ENCODE data around the gene DDX3Y.
A peak's percentile ranks its signal among the peaks of the same experiment; 100 is the strongest.

The DDX3Y gene

GRCh38 chrY:12904618-12905516 is at the start of gene DDX3Y:
Gene DDX3Y, plus strand, starts transcription at chrY:12904868. Its CDS starts 69 bp downstream, at chrY:12904937.
- Histone ChIP-seq H3K27me3 (ENCODE audit: insufficient read depth, low read length) (no peaks in the 10 kb centered on the region), H3K4me3 (ENCODE audit: low read depth, low read length, poor library complexity, severe bottlenecking) (peak within 1 kb of the TSS; percentile 100), H3K9ac (ENCODE audit: low read length) (peak within 1 kb of the TSS; percentile 99), H3K4me1 (ENCODE audit: insufficient read depth, low read length, severe bottlenecking) (peaks cover 19% of the 10 kb centered on the region), H3K9me3 (ENCODE audit: low read length) (no peaks in the 10 kb centered on the region), H3K4me2 (ENCODE audit: low read length) (peak within 1 kb of the TSS; percentile 78), H3K36me3 (ENCODE audit: insufficient read depth, low read length) (peaks cover 26% of the 10 kb centered on the region), H3K27ac (ENCODE audit: low read depth, low read length, poor library complexity, severe bottlenecking) (peak within 1 kb of the TSS; percentile 95), H3K79me2 (ENCODE audit: insufficient read depth, low read length) (peaks cover 43% of the 10 kb centered on the region), H4K20me1 (ENCODE audit: insufficient read depth, low read length) (no peaks in the 10 kb centered on the region), H2AFZ (ENCODE audit: low read length) (peak within 1 kb of the TSS; percentile 100; the same call in 1 of the 2 replicates), H3F3A (ENCODE audit: insufficient read depth, low read length) (no peaks in the 10 kb centered on the region), H3K9me2 (ENCODE audit: low read depth, low read length) (no peaks in the 10 kb centered on the region)
- TF ChIP-seq, protein P1, sequence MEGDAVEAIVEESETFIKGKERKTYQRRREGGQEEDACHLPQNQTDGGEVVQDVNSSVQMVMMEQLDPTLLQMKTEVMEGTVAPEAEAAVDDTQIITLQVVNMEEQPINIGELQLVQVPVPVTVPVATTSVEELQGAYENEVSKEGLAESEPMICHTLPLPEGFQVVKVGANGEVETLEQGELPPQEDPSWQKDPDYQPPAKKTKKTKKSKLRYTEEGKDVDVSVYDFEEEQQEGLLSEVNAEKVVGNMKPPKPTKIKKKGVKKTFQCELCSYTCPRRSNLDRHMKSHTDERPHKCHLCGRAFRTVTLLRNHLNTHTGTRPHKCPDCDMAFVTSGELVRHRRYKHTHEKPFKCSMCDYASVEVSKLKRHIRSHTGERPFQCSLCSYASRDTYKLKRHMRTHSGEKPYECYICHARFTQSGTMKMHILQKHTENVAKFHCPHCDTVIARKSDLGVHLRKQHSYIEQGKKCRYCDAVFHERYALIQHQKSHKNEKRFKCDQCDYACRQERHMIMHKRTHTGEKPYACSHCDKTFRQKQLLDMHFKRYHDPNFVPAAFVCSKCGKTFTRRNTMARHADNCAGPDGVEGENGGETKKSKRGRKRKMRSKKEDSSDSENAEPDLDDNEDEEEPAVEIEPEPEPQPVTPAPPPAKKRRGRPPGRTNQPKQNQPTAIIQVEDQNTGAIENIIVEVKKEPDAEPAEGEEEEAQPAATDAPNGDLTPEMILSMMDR (IDR thresholded peaks at IDR 0.05; ENCODE audit: low read length) = no peak
- no peak for TF ChIP-seq EZH2 (IDR thresholded peaks at IDR 0.05; ENCODE audit: borderline replicate concordance, low read length)

GRCh38 chrY:12855791-12856275 is 48.8 kb upstream of the DDX3Y start:
- H3K9ac ChIP-seq (ENCODE audit: low read length) = no peak overlapping the region
- H3K79me2 ChIP-seq (ENCODE audit: insufficient read depth, low read length) = no peaks in the 10 kb centered on the region
- H3K27ac ChIP-seq (ENCODE audit: low read depth, low read length, poor library complexity, severe bottlenecking) = no peak overlapping the region
- H3K4me1 ChIP-seq (ENCODE audit: insufficient read depth, low read length, severe bottlenecking) = no peaks in the 10 kb centered on the region
- no peak overlapping the region for H3K4me3 ChIP-seq (ENCODE audit: low read depth, low read length, poor library complexity, severe bottlenecking)
- no peaks in the 10 kb centered on the region for H3K27me3 ChIP-seq (ENCODE audit: insufficient read depth, low read length)
- no peaks in the 10 kb centered on the region for H3K9me2 ChIP-seq (ENCODE audit: low read depth, low read length)
- H2AFZ ChIP-seq (ENCODE audit: low read length) = no peak overlapping the region
- no peak for TF ChIP-seq EZH2 (IDR thresholded peaks at IDR 0.05; ENCODE audit: borderline replicate concordance, low read length)
- TF ChIP-seq, protein P1 (IDR thresholded peaks at IDR 0.05; ENCODE audit: low read length) = no peak
- peaks cover 9% of the 10 kb centered on the region; the same call in 1 of the 2 replicates for H3K36me3 ChIP-seq (ENCODE audit: insufficient read depth, low read length)
- H3F3A ChIP-seq (ENCODE audit: insufficient read depth, low read length) = no peaks in the 10 kb centered on the region
- H3K9me3 ChIP-seq (ENCODE audit: low read length) = no peaks in the 10 kb centered on the region
- no peak overlapping the region for H3K4me2 ChIP-seq (ENCODE audit: low read length)
- no peaks in the 10 kb centered on the region for H4K20me1 ChIP-seq (ENCODE audit: insufficient read depth, low read length)

DNA sequence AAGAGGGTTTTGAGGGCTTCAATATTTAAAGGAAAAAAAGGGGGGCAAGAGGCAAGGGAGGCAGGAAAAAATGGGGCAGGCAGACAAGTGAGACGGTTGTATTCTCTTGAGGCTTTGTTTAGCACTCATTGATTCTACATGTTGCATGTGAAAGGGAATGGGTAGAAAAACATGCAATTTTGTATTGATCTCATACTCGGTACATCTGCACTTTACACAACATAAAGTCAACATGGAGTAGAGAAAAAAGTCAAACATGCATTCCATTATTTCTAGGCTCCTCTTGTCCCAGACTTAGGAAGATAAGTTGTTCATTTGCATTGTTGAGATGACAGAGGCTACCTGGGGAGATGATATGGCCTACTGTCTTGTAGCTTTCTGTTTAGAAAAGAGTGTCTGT is 36.7 kb upstream of the DDX3Y start:
- TF ChIP-seq, protein P1 (IDR thresholded peaks at IDR 0.05; ENCODE audit: low read length) = no peak
- TF ChIP-seq EZH2 (IDR thresholded peaks at IDR 0.05; ENCODE audit: borderline replicate concordance, low read length) = no peak
- H3K36me3 ChIP-seq (ENCODE audit: insufficient read depth, low read length) = no peaks in the 10 kb centered on the region
- H3K27me3 ChIP-seq (ENCODE audit: insufficient read depth, low read length) = no peaks in the 10 kb centered on the region
- H3K9me3 ChIP-seq (ENCODE audit: low read length) = no peaks in the 10 kb centered on the region
- H3K4me3 ChIP-seq (ENCODE audit: low read depth, low read length, poor library complexity, severe bottlenecking) = no peak overlapping the region
- H3K9ac ChIP-seq (ENCODE audit: low read length) = no peak overlapping the region
- no peak overlapping the region for H3K27ac ChIP-seq (ENCODE audit: low read depth, low read length, poor library complexity, severe bottlenecking)
- H3K4me1 ChIP-seq (ENCODE audit: insufficient read depth, low read length, severe bottlenecking) = no peaks in the 10 kb centered on the region
- no peak overlapping the region for H3K4me2 ChIP-seq (ENCODE audit: low read length)
- H3F3A ChIP-seq (ENCODE audit: insufficient read depth, low read length) = no peaks in the 10 kb centered on the region
- no peaks in the 10 kb centered on the region for H3K79me2 ChIP-seq (ENCODE audit: insufficient read depth, low read length)
- no peak overlapping the region for H2AFZ ChIP-seq (ENCODE audit: low read length)
- no peaks in the 10 kb centered on the region for H4K20me1 ChIP-seq (ENCODE audit: insufficient read depth, low read length)
- H3K9me2 ChIP-seq (ENCODE audit: low read depth, low read length) = no peaks in the 10 kb centered on the region

Measured in OCI-LY1 (cell line).